GM21825 (cell line): ENCODE results near the gene PARD3.

Source experiments
- ATAC-seq: cut with Tn5 transposase; IDR thresholded peaks from one replicate; pipeline ENCODE4 v1.9.1; 2021; ENCODE audit warnings: mild to moderate bottlenecking, moderate library complexity; ENCODE audit not compliant: unreplicated experiment

Gene PARD3

DNA sequence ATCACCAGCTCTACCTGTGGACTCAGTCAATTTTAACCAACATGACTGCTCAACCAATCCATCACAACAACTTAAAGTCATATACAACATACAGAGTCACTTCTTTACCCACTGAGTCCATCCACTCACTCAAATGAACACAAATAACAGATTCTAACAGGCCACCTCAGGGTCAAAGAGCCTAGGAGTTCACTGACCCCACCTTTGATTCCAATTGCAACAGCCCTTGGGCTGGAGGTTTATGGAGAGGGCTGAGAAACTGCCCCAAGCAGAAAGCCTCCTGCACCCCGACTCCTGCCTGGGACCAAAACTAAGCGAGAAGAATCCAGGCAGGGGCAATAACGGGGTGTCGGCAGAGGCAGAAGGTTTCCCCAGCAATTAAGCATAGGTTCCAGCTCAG is 263.8 kb downstream of the PARD3 start:
- no peak for ATAC-seq

DNA sequence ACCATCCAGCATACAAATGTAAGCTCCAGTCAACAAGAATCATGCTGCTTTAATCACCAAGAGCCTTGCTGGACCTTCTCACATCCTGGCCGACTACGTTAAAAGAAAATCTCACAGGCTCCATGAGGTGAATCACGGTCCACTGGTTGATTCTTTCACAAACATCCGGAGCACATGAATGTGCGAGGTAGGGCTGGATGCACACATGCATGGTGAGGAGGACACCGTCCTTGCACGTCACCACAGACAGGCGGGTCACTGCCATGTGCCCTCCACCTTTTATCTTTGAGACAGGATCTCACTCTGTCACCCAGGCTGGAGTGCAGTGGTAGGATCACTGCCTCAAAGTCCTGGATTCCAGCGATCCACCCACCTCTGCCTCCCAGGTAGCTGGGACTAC is 265.1 kb downstream of the PARD3 start:
- ATAC-seq = no peak

DNA sequence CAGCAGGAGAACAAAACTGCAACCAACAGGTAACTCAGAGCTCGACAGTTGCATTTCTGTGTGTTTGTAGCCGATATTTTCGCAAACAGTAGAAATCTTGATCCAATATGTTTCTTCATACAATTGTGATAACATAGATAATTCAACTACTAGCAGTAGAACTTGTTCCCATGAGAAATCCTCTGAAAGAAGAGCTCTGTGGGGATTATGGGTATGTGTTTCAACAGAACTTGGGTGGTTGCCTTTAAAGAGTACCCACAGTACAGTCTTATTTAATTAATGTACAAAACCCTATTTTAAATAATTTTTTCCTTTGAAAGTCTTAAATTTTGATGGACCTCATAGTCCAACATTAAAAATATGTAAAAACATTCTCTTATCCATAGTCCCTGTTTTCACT is 266.1 kb downstream of the PARD3 start:
- ATAC-seq = no peak

- no peak for ATAC-seq
Measured at GRCh38 chr10:34548466-34548865, 266.6 kb downstream of the PARD3 start.

- ATAC-seq = no peak
Measured at GRCh38 chr10:34547695-34548094, 267.4 kb downstream of the PARD3 start.

GRCh38 chr10:34547291-34547690 is 267.8 kb downstream of the PARD3 start:
- no peak for ATAC-seq

GRCh38 chr10:34544400-34544799 is 270.7 kb downstream of the PARD3 start:
- no peak for ATAC-seq

DNA sequence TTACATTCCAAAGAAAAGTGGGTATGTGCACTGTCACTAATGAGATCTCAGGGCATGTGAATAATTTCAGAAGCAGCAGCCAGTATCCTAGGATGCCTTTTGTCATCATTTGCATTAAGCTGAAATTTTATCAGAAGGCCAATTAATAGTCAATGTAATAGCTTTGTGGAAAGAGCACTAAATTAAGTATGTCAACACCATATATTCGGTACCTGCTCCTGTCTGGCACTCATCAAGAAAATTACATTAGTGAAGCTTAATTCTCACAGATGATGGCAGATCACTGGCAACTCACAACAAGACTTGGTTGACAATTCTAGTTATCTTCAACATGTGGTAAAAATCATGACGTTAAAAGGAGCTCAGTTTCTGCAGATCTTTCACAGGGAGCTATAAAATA is 271.4 kb downstream of the PARD3 start:
- no peak for ATAC-seq

- ATAC-seq = no peak
Measured at GRCh38 chr10:34540492-34540891, 274.6 kb downstream of the PARD3 start.

- ATAC-seq = no peak
Measured at GRCh38 chr10:34539533-34540315, 275.4 kb downstream of the PARD3 start.

DNA sequence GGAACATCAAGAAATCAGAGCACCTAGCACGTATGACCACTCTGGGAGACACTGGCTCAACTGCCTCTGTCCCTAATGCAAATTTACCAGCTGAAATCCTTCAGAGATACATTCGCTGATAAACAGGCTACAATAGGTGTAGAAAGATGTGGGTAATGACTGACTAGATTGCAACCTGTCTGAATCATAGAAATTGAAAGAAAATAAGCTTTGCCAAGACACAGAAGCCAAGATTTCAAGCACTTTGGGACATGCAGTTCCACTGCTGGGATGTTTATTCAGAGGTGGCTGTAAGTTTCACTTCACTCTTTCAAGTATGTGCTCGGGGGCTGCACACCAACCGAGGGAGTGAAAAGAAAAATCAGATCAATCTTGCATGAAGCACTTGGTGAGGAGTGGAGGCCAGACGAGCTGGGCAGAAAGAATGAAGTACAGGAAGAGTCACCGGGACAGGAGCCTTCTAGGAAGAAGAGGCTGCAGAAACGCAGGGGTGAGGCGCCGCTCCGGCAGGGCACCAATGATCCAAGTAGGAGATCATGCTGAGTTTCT is 276.7 kb downstream of the PARD3 start:
- peak; percentile 49 for ATAC-seq

GRCh38 chr10:34537629-34538231 is 277.4 kb downstream of the PARD3 start:
- peak; percentile 89 for ATAC-seq

DNA sequence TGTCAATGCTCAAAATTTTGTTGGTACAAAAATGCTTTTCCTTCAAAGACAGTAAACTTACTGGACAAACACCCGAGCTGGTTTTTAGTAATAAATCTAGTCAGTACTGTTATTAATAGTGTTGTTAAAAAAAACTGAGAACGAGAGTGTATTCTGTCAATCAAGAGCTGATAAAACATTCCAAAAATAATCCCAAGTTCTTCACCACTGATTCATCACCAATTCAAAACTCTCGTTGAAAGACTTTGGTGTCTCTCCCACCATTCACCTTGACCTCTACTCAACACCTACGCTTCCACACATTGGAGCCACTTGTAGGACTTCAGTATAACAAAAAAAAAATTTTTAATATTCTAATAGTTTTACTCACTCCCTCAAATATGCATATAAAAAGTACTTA is 279.2 kb downstream of the PARD3 start:
- ATAC-seq = no peak

- no peak for ATAC-seq
Measured at GRCh38 chr10:34530778-34531177, 284.3 kb downstream of the PARD3 start.

GRCh38 chr10:34528320-34528719 is 286.8 kb downstream of the PARD3 start:
- ATAC-seq = no peak

DNA sequence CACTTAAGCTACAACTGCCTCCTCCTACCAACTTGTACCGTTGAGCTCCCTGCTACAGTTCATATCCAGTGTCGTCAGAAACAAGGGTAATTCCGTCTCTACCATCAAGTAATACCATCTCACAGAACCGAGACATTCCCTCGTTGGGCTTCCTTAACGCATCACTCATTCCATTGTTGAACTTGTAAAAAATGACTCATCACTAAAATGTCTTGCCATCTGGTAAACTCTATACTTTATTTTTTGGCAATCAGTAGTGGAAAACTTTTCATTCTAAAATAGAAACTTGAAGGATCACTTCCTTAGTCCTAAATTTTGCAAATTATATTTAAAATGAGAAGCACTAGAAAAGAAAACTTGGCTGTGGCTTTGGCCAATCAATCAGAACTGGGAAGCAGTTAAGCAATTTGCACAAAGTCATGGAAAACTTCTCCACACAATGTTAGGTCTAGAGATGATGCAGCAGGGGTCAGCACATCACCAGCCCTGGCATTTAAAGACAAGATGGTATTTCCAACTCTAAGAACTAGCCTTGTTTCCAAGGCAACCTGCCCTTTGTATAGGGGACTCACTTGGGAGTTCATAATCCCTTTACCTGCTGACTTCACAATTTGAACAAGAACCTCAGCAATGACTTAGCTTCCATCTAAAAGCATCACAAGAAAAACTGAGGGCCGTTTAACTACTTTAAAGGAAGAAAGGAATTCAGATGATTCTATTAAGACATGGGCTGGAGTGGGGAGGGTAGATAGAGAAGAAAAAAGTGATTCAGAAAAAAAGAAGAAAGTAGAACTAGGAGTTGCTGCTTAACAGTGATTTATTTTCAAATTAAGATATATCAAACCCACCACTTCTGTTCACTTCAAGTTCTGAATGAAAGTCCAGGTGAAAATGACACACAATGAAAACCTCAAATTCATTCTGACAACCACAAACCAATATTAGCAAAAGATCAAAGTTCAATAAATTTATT is 288.1 kb downstream of the PARD3 start:
- ATAC-seq = no peak

DNA sequence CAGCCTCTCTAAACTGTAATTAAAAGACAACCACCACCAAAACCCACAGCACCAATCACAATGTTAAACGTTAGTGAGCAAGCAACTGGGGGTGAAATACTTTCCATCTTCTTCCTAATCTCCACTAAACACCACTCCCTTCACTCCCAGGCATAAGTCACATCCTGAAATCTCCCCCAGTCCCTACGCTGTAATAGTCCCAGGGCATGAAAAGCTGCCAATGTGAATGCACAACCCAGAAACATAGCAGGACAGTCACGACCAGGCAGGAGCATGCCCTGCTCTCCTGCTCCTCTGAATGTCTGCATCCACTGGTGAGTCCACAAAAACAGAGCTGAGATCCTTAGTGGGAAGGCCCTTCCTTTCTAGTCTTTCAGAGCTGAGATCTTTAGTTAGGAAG is 288.9 kb downstream of the PARD3 start:
- ATAC-seq = no peak

GRCh38 chr10:34524369-34525091 is 290.6 kb downstream of the PARD3 start:
- peak; percentile 46 for ATAC-seq

GRCh38 chr10:34523017-34523767 is 291.9 kb downstream of the PARD3 start:
- ATAC-seq = no peak

DNA sequence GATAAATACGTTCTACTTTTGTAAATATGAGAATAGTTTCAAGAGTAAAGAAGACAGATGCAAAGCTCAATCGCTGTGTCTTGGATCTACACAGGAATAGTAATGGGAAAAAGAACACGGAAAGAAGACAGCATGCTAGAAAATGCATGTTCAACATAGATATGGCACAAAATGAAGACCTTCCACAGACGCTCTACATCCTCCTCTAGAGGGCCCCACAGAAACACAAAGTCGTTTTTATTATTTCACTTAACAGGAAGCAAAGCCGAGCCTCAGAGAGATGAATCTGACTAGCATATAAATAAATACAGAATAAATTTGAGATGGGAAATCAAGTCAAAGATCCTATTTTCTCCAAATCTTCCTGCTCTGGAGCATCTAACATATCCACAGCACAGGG is 292.6 kb downstream of the PARD3 start:
- ATAC-seq = no peak
